SU-DHL-6 (cell line): ENCODE measurements around the gene USP6.

ENCODE experiments used
- EZH2phosphoT487 ChIP-seq: fragments of 200-600 bp; sonication (generic), shearing (Covaris generic); conservative IDR thresholded peaks from 2 replicates; pipeline ENCODE4 v1.6.1; 2018; ENCODE audit warnings: mild to moderate bottlenecking, antibody characterized with exemption, low read length, moderate library complexity, mixed read lengths
- TF ChIP-seq, protein P1 (sequence below): fragments of 200-600 bp; sonication (generic); IDR thresholded peaks from one replicate; pipeline ENCODE4 v1.5.1; 2017; ENCODE audit warnings: antibody characterized with exemption, mild to moderate bottlenecking, low read length, moderate library complexity; ENCODE audit not compliant: insufficient read depth, poor library complexity, severe bottlenecking

GRCh38 chr17:5097101-5097834 lies 18.6 kb upstream of the USP6 start:
- TF ChIP-seq, protein P1, sequence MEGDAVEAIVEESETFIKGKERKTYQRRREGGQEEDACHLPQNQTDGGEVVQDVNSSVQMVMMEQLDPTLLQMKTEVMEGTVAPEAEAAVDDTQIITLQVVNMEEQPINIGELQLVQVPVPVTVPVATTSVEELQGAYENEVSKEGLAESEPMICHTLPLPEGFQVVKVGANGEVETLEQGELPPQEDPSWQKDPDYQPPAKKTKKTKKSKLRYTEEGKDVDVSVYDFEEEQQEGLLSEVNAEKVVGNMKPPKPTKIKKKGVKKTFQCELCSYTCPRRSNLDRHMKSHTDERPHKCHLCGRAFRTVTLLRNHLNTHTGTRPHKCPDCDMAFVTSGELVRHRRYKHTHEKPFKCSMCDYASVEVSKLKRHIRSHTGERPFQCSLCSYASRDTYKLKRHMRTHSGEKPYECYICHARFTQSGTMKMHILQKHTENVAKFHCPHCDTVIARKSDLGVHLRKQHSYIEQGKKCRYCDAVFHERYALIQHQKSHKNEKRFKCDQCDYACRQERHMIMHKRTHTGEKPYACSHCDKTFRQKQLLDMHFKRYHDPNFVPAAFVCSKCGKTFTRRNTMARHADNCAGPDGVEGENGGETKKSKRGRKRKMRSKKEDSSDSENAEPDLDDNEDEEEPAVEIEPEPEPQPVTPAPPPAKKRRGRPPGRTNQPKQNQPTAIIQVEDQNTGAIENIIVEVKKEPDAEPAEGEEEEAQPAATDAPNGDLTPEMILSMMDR = no peak
- no peak for TF ChIP-seq EZH2phosphoT487
